IPS DF 6.9 (cell line): ENCODE data around the gene HEBP2.

Experiments
- DNase-seq: peaks from one replicate; pipeline ENCODE4 v3.0.0-alpha.2; 2013; ENCODE audit warnings: low read depth, low spot score
- H3K27ac ChIP-seq: one replicate; pipeline ENCODE4 v1.5.1; 2013; ENCODE audit warnings: low read length, control low read depth
- H3K27me3 ChIP-seq: 2 replicates; pipeline ENCODE4 v1.6.1; 2013; ENCODE audit warnings: mild to moderate bottlenecking, low read length; ENCODE audit not compliant: control insufficient read depth, insufficient read depth
- H3K36me3 ChIP-seq: 2 replicates; pipeline ENCODE4 v1.6.1; 2013; ENCODE audit warnings: low read length; ENCODE audit not compliant: control insufficient read depth, insufficient read depth
- H3K4me1 ChIP-seq: 2 replicates; pipeline ENCODE4 v1.6.1; 2013; ENCODE audit warnings: low read length; ENCODE audit not compliant: control insufficient read depth, insufficient read depth
- H3K4me3 ChIP-seq: 2 replicates; pipeline ENCODE4 v1.5.1; 2013; ENCODE audit warnings: mild to moderate bottlenecking, low read length
- H3K9me3 ChIP-seq: 2 replicates; pipeline ENCODE4 v1.6.1; 2013; ENCODE audit warnings: low read length, inconsistent platforms; ENCODE audit not compliant: control insufficient read depth, insufficient read depth
- WGBS: extraction: QIAGEN DNeasy Blood & Tissue Kit; methylation state at CpG from one replicate; pipeline ENCODE4 v1.1.7; 2013; ENCODE audit warnings: mixed read lengths, missing lambda C conversion rate; ENCODE audit not compliant: insufficient read length, insufficient coverage; 5-methylcytosine and 5-hydroxymethylcytosine counted together

The HEBP2 gene

GRCh38 chr6:138434096-138434495 lies 30.1 kb downstream of the HEBP2 start:
- Histone ChIP-seq H3K36me3 (no peaks in the 10 kb centered on the region), H3K4me3 (no peak overlapping the region), H3K27ac (no peak overlapping the region), H3K27me3 (no peaks in the 10 kb centered on the region), H3K9me3 (no peaks in the 10 kb centered on the region), H3K4me1 (no peaks in the 10 kb centered on the region)
- no peak for DNase-seq
- no CpG with 5 or more reads among the region's 3 CpGs for WGBS

GRCh38 chr6:138434925-138435324 lies 30.9 kb downstream of the HEBP2 start:
- no peaks in the 10 kb centered on the region for H3K36me3 ChIP-seq
- no peak for DNase-seq
- WGBS = no CpG with 5 or more reads among the region's 4 CpGs
- no peaks in the 10 kb centered on the region for H3K4me1 ChIP-seq
- no peaks in the 10 kb centered on the region for H3K27me3 ChIP-seq
- no peak overlapping the region for H3K4me3 ChIP-seq
- no peaks in the 10 kb centered on the region for H3K9me3 ChIP-seq
- no peak overlapping the region for H3K27ac ChIP-seq

- no peak for DNase-seq
- no CpG with 5 or more reads among the region's 7 CpGs for WGBS
- Histone ChIP-seq H3K36me3 (no peaks in the 10 kb centered on the region), H3K27ac (no peak overlapping the region), H3K9me3 (no peaks in the 10 kb centered on the region), H3K4me3 (no peak overlapping the region), H3K27me3 (no peaks in the 10 kb centered on the region), H3K4me1 (no peaks in the 10 kb centered on the region)
Observed at GRCh38 chr6:138439546-138439945, 35.5 kb downstream of the HEBP2 start.

- Histone ChIP-seq H3K9me3 (no peaks in the 10 kb centered on the region), H3K27ac (no peak overlapping the region), H3K36me3 (no peaks in the 10 kb centered on the region), H3K27me3 (no peaks in the 10 kb centered on the region), H3K4me3 (no peak overlapping the region), H3K4me1 (no peaks in the 10 kb centered on the region)
- no CpG with 5 or more reads among the region's 3 CpGs for WGBS
- no peak for DNase-seq
Observed at GRCh38 chr6:138440296-138440695, 36.3 kb downstream of the HEBP2 start.

- DNase-seq = no peak
- no peaks in the 10 kb centered on the region for H3K36me3 ChIP-seq
Observed at GRCh38 chr6:138440758-138441357, 36.8 kb downstream of the HEBP2 start.

GRCh38 chr6:138441965-138442364 lies 37.9 kb downstream of the HEBP2 start:
- WGBS = no CpG with 5 or more reads among the region's 6 CpGs
- no peaks in the 10 kb centered on the region for H3K36me3 ChIP-seq

More at GRCh38 chr6:138440758-138441357, 36.8 kb downstream of the HEBP2 start:
- Histone ChIP-seq H3K27me3 (no peaks in the 10 kb centered on the region), H3K4me3 (no peak overlapping the region), H3K9me3 (no peaks in the 10 kb centered on the region), H3K27ac (no peak overlapping the region), H3K4me1 (no peaks in the 10 kb centered on the region)
- no CpG with 5 or more reads among the region's 4 CpGs for WGBS

GRCh38 chr6:138442663-138443062 lies 38.6 kb downstream of the HEBP2 start:
- no peak for DNase-seq
- H3K4me3 ChIP-seq = no peak overlapping the region
- H3K27ac ChIP-seq = no peak overlapping the region
- no peaks in the 10 kb centered on the region for H3K27me3 ChIP-seq
- H3K9me3 ChIP-seq = no peaks in the 10 kb centered on the region
- no peaks in the 10 kb centered on the region for H3K4me1 ChIP-seq
- no CpG with 5 or more reads among the region's 2 CpGs for WGBS
- no peaks in the 10 kb centered on the region for H3K36me3 ChIP-seq

More at GRCh38 chr6:138441965-138442364, 37.9 kb downstream of the HEBP2 start:
- H3K27ac ChIP-seq = no peak overlapping the region
- DNase-seq = no peak
- no peaks in the 10 kb centered on the region for H3K9me3 ChIP-seq
- H3K27me3 ChIP-seq = no peaks in the 10 kb centered on the region
- H3K4me1 ChIP-seq = no peaks in the 10 kb centered on the region
- no peak overlapping the region for H3K4me3 ChIP-seq

GRCh38 chr6:138443979-138444378 lies 40.0 kb downstream of the HEBP2 start:
- Histone ChIP-seq H3K4me3 (no peak overlapping the region), H3K4me1 (no peaks in the 10 kb centered on the region), H3K27ac (no peak overlapping the region), H3K9me3 (no peaks in the 10 kb centered on the region), H3K27me3 (no peaks in the 10 kb centered on the region), H3K36me3 (no peaks in the 10 kb centered on the region)
- no peak for DNase-seq

GRCh38 chr6:138446821-138447220 lies 42.8 kb downstream of the HEBP2 start:
- no peaks in the 10 kb centered on the region for H3K9me3 ChIP-seq
- H3K27me3 ChIP-seq = no peaks in the 10 kb centered on the region
- no peak overlapping the region for H3K4me3 ChIP-seq
- WGBS = no CpG with 5 or more reads among the region's 6 CpGs
- no peak overlapping the region for H3K27ac ChIP-seq
- H3K36me3 ChIP-seq = no peaks in the 10 kb centered on the region
- no peak for DNase-seq
- no peaks in the 10 kb centered on the region for H3K4me1 ChIP-seq

GRCh38 chr6:138450445-138450844 lies 46.4 kb downstream of the HEBP2 start:
- no peak for DNase-seq
- no CpG with 5 or more reads among the region's 3 CpGs for WGBS

GRCh38 chr6:138451043-138451442 lies 47.0 kb downstream of the HEBP2 start:
- Histone ChIP-seq H3K4me1 (no peaks in the 10 kb centered on the region), H3K9me3 (no peaks in the 10 kb centered on the region), H3K27ac (no peak overlapping the region), H3K36me3 (no peaks in the 10 kb centered on the region), H3K4me3 (no peak overlapping the region), H3K27me3 (no peaks in the 10 kb centered on the region)
- DNase-seq = no peak
- WGBS = no CpG with 5 or more reads among the region's 3 CpGs

More at GRCh38 chr6:138450445-138450844, 46.4 kb downstream of the HEBP2 start:
- Histone ChIP-seq H3K4me1 (no peaks in the 10 kb centered on the region), H3K27me3 (no peaks in the 10 kb centered on the region), H3K9me3 (no peaks in the 10 kb centered on the region), H3K4me3 (no peak overlapping the region), H3K36me3 (no peaks in the 10 kb centered on the region), H3K27ac (no peak overlapping the region)
